ENCODE measurements around the gene ERCC6L.

Gene ERCC6L

DNA sequence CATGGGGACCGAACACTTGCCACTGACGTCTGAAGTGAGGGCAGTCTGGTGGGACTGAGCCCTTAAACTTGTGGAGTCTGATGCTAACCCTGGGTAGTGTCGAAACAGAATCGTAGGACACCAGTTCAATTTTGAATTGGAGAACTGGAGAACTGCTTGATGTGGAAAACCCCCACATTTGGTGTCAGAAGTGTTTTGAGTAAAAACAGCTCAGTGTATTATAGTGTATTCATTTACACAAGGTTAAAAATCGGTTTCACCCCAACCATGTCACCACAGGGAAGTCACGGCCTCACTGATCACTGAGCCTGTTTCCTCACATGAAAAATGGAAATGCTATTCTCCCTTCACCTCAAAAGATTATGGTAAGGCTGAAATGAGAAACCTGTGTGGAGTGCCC lies 35.4 kb downstream of the ERCC6L start:
- H3K27ac ChIP-seq (ENCODE audit: low read length, poor library complexity, severe bottlenecking), result no peak overlapping the region
- peaks cover 9% of the 10 kb centered on the region for H3K79me1 ChIP-seq (replicated peaks; ENCODE audit: low read length, poor library complexity, severe bottlenecking)
- H3K14ac ChIP-seq (ENCODE audit: low read length in 2 of 2), result no peak overlapping the region
- H3K4me1 ChIP-seq (ENCODE audit: control insufficient read depth, insufficient read depth, low read depth, low read length), result no peaks in the 10 kb centered on the region
- DNase-seq, result no peak
- H4K91ac ChIP-seq (ENCODE audit: low read length), result no peak overlapping the region
- no peak overlapping the region for H2BK5ac ChIP-seq (ENCODE audit: low read depth, low read length, poor library complexity, severe bottlenecking)
- H3K9me3 ChIP-seq (ENCODE audit: control insufficient read depth, low read length), result no peaks in the 10 kb centered on the region
- no peak overlapping the region for H2AK5ac ChIP-seq (ENCODE audit: low read length, severe bottlenecking)
- peaks cover 0 to 24% of the 10 kb centered on the region in 2 experiments for H3K27me3 ChIP-seq (ENCODE audit: control insufficient read depth in 1 of 2, insufficient read depth in 1 of 2, low read length in 2 of 2)
- no peak overlapping the region for H2BK15ac ChIP-seq (ENCODE audit: low read depth, poor library complexity, severe bottlenecking)
- no peak overlapping the region for H3K4me3 ChIP-seq (ENCODE audit: insufficient read depth in 1 of 2, low read depth in 1 of 2, low read length in 2 of 2)
- no peak overlapping the region for H3K9ac ChIP-seq (ENCODE audit: low read length)
- H3K4me2 ChIP-seq (ENCODE audit: low read length, poor library complexity, severe bottlenecking), result no peak overlapping the region
- no peak overlapping the region for H2BK120ac ChIP-seq (ENCODE audit: low read depth, low read length)
- H2BK12ac ChIP-seq (ENCODE audit: low read length in 2 of 2), result no peak overlapping the region
- peaks cover 12 to 26% of the 10 kb centered on the region in 2 experiments for H3K36me3 ChIP-seq (ENCODE audit: control insufficient read depth in 1 of 2, insufficient read depth in 2 of 2, low read depth in 1 of 2, low read length in 2 of 2)
- 88% methylated on average over 2 of the region's 6 CpGs for WGBS
- no peak overlapping the region for H3K4ac ChIP-seq (ENCODE audit: low read depth in 1 of 2, low read length in 2 of 2)
- no peak overlapping the region for H3K18ac ChIP-seq (ENCODE audit: low read depth in 1 of 2, low read length in 2 of 2)
- no peak overlapping the region for H3K23ac ChIP-seq (ENCODE audit: low read length in 2 of 2)
- no peak overlapping the region for H4K8ac ChIP-seq (ENCODE audit: low read length)
- no peak overlapping the region for H2AFZ ChIP-seq (ENCODE audit: low read depth, low read length)

- H2BK12ac ChIP-seq (ENCODE audit: low read length in 2 of 2), result no peak overlapping the region
- H3K14ac ChIP-seq (ENCODE audit: low read length in 2 of 2), result no peak overlapping the region
- no peak overlapping the region for H3K4me2 ChIP-seq (ENCODE audit: low read length, poor library complexity, severe bottlenecking)
- no peak for DNase-seq
- peaks cover 13 to 31% of the 10 kb centered on the region in 2 experiments for H3K36me3 ChIP-seq (ENCODE audit: control insufficient read depth in 1 of 2, insufficient read depth in 2 of 2, low read depth in 1 of 2, low read length in 2 of 2)
- no peak overlapping the region for H2BK120ac ChIP-seq (ENCODE audit: low read depth, low read length)
- peaks cover 9% of the 10 kb centered on the region for H3K79me1 ChIP-seq (replicated peaks; ENCODE audit: low read length, poor library complexity, severe bottlenecking)
- H3K23ac ChIP-seq (ENCODE audit: low read length in 2 of 2), result no peak overlapping the region
- peak overlapping the region; percentile 83 for H3K9ac ChIP-seq (ENCODE audit: low read length)
- H2BK15ac ChIP-seq (ENCODE audit: low read depth, poor library complexity, severe bottlenecking), result no peak overlapping the region
- peaks cover 0 to 24% of the 10 kb centered on the region in 2 experiments for H3K27me3 ChIP-seq (ENCODE audit: control insufficient read depth in 1 of 2, insufficient read depth in 1 of 2, low read length in 2 of 2)
- 100% methylated on average over 1 of the region's 4 CpGs for WGBS
- no peak overlapping the region for H2AK5ac ChIP-seq (ENCODE audit: low read length, severe bottlenecking)
- no peak overlapping the region for H2BK5ac ChIP-seq (ENCODE audit: low read depth, low read length, poor library complexity, severe bottlenecking)
- H2AFZ ChIP-seq (ENCODE audit: low read depth, low read length), result no peak overlapping the region
- no peak overlapping the region for H3K4me3 ChIP-seq (ENCODE audit: insufficient read depth in 1 of 2, low read depth in 1 of 2, low read length in 2 of 2)
- H4K91ac ChIP-seq (ENCODE audit: low read length), result no peak overlapping the region
- no peak overlapping the region for H3K4ac ChIP-seq (ENCODE audit: low read depth in 1 of 2, low read length in 2 of 2)
- H3K9me3 ChIP-seq (ENCODE audit: control insufficient read depth, low read length), result no peaks in the 10 kb centered on the region
- H4K8ac ChIP-seq (ENCODE audit: low read length), result no peak overlapping the region
- H3K4me1 ChIP-seq (ENCODE audit: control insufficient read depth, insufficient read depth, low read depth, low read length), result no peaks in the 10 kb centered on the region
- peak overlapping the region; percentile 10 for H3K27ac ChIP-seq (ENCODE audit: low read length, poor library complexity, severe bottlenecking)
- peak overlapping the region in 1 of 2 experiments; percentile 21 for H3K18ac ChIP-seq (ENCODE audit: low read depth in 1 of 2, low read length in 2 of 2)
Measured at GRCh38 chrX:72202792-72203401, 35.9 kb downstream of the ERCC6L start.

DNA sequence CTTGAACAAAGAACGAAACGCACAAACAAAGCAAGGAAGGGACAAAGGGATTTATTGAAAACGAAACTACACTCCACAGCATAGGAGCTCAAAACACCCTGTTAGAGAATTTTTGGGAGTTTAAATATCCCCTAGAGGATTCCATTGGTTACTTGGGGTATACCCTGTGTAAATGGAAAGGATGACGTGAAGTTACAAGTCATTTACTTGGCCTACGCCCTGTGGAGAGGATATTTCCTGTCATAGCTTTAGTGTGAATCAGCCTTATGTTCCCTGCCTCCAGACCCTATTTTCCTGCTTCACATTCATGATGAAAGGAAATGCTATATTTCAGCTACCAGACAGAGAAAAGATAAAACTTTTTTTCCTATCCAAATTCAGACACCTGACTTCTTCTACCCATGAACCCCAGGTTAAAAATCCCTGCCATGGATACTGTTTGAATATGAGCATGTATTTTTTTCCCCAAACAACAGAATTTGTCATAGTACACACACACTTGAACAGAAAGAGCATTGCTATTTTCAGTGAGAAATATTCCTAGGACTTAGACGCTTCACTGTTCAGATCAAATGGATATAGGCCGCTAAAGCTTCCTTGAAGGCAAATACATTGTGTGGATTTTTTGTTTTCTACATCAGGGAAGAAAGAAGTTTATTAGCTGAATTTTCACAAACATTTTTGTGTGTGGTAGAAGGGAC lies 36.8 kb downstream of the ERCC6L start:
- Histone ChIP-seq H4K91ac (ENCODE audit: low read length) (no peak overlapping the region), H3K14ac (ENCODE audit: low read length in 2 of 2) (no peak overlapping the region), H3K4me2 (ENCODE audit: low read length, poor library complexity, severe bottlenecking) (no peak overlapping the region), H3K9ac (ENCODE audit: low read length) (peak overlapping the region; percentile 83), H2BK120ac (ENCODE audit: low read depth, low read length) (no peak overlapping the region), H3K79me1 (replicated peaks; ENCODE audit: low read length, poor library complexity, severe bottlenecking) (peaks cover 9% of the 10 kb centered on the region), H2BK15ac (ENCODE audit: low read depth, poor library complexity, severe bottlenecking) (no peak overlapping the region), H3K9me3 (ENCODE audit: control insufficient read depth, low read length) (no peaks in the 10 kb centered on the region), H4K8ac (ENCODE audit: low read length) (no peak overlapping the region), H3K27me3 (ENCODE audit: control insufficient read depth in 1 of 2, insufficient read depth in 1 of 2, low read length in 2 of 2) (peaks cover 0 to 31% of the 10 kb centered on the region in 2 experiments), H2BK12ac (ENCODE audit: low read length in 2 of 2) (no peak overlapping the region), H2AFZ (ENCODE audit: low read depth, low read length) (no peak overlapping the region), H3K4ac (ENCODE audit: low read depth in 1 of 2, low read length in 2 of 2) (no peak overlapping the region), H3K23ac (ENCODE audit: low read length in 2 of 2) (no peak overlapping the region), H3K27ac (ENCODE audit: low read length, poor library complexity, severe bottlenecking) (peak overlapping the region; percentile 76), H3K4me3 (ENCODE audit: insufficient read depth in 1 of 2, low read depth in 1 of 2, low read length in 2 of 2) (no peak overlapping the region), H3K36me3 (ENCODE audit: control insufficient read depth in 1 of 2, insufficient read depth in 2 of 2, low read depth in 1 of 2, low read length in 2 of 2) (peaks cover 13 to 40% of the 10 kb centered on the region in 2 experiments), H2AK5ac (ENCODE audit: low read length, severe bottlenecking) (no peak overlapping the region), H2BK5ac (ENCODE audit: low read depth, low read length, poor library complexity, severe bottlenecking) (no peak overlapping the region), H3K18ac (ENCODE audit: low read depth in 1 of 2, low read length in 2 of 2) (no peak overlapping the region), H3K4me1 (ENCODE audit: control insufficient read depth, insufficient read depth, low read depth, low read length) (no peaks in the 10 kb centered on the region)
- WGBS, result 40% methylated on average over 2 of the region's 7 CpGs
- DNase-seq, result peak; percentile 87

GRCh38 chrX:72182924-72183323 lies 55.9 kb downstream of the ERCC6L start:
- no peak overlapping the region for H3K18ac ChIP-seq (ENCODE audit: low read depth in 1 of 2, low read length in 2 of 2)
- no peak overlapping the region for H3K4ac ChIP-seq (ENCODE audit: low read depth in 1 of 2, low read length in 2 of 2)
- no peak overlapping the region for H2AFZ ChIP-seq (ENCODE audit: low read depth, low read length)
- H2BK120ac ChIP-seq (ENCODE audit: low read depth, low read length), result no peak overlapping the region
- DNase-seq, result no peak
- H4K91ac ChIP-seq (ENCODE audit: low read length), result no peak overlapping the region
- H3K9ac ChIP-seq (ENCODE audit: low read length), result peak overlapping the region; percentile 98
- peaks cover 0 to 19% of the 10 kb centered on the region in 2 experiments for H3K27me3 ChIP-seq (ENCODE audit: control insufficient read depth in 1 of 2, insufficient read depth in 1 of 2, low read length in 2 of 2)
- H2BK5ac ChIP-seq (ENCODE audit: low read depth, low read length, poor library complexity, severe bottlenecking), result no peak overlapping the region
- H3K9me3 ChIP-seq (ENCODE audit: control insufficient read depth, low read length), result no peaks in the 10 kb centered on the region
- 91% methylated on average over 2 of the region's 2 CpGs for WGBS
- peaks cover 2% of the 10 kb centered on the region for H3K4me1 ChIP-seq (ENCODE audit: control insufficient read depth, insufficient read depth, low read depth, low read length)
- H3K27ac ChIP-seq (ENCODE audit: low read length, poor library complexity, severe bottlenecking), result no peak overlapping the region
- H3K36me3 ChIP-seq (ENCODE audit: control insufficient read depth in 1 of 2, insufficient read depth in 2 of 2, low read depth in 1 of 2, low read length in 2 of 2), result peaks cover 0 to 15% of the 10 kb centered on the region in 2 experiments
- no peak overlapping the region for H2BK15ac ChIP-seq (ENCODE audit: low read depth, poor library complexity, severe bottlenecking)
- peaks cover 5% of the 10 kb centered on the region for H3K79me1 ChIP-seq (replicated peaks; ENCODE audit: low read length, poor library complexity, severe bottlenecking)
- H2AK5ac ChIP-seq (ENCODE audit: low read length, severe bottlenecking), result no peak overlapping the region
- H3K14ac ChIP-seq (ENCODE audit: low read length in 2 of 2), result no peak overlapping the region
- H2BK12ac ChIP-seq (ENCODE audit: low read length in 2 of 2), result no peak overlapping the region
- no peak overlapping the region for H3K23ac ChIP-seq (ENCODE audit: low read length in 2 of 2)
- peak overlapping the region in 1 of 2 experiments; percentile 88 for H3K4me3 ChIP-seq (ENCODE audit: insufficient read depth in 1 of 2, low read depth in 1 of 2, low read length in 2 of 2)
- H3K4me2 ChIP-seq (ENCODE audit: low read length, poor library complexity, severe bottlenecking), result peak overlapping the region; percentile 39
- H4K8ac ChIP-seq (ENCODE audit: low read length), result no peak overlapping the region
